ENCODE data around the gene MBOAT2. TPM values are rescaled to one million over a fixed set of nuclear protein-coding genes. Genes with fewer than 3 reads are reported as not detected.

MBOAT2 gene
- polyA plus RNA-seq, 3 donors: 5.1 to 9.0 (median 5.5) TPM

- Histone ChIP-seq H3K4me2 (replicated peaks; ENCODE audit: extremely low read depth, low read length, poor library complexity, severe bottlenecking) (no peak overlapping the region), H4K20me1 (ENCODE audit: insufficient read depth, low read length) (no peaks in the 10 kb centered on the region), H3K27me3 (ENCODE audit: control insufficient read depth in 2 of 2, insufficient read depth in 2 of 2, low read length in 2 of 2) (no peaks in the 10 kb centered on the region), H3K4me1 (ENCODE audit: control insufficient read depth in 1 of 2, insufficient read depth in 2 of 2, low read length in 2 of 2) (no peaks in the 10 kb centered on the region), H3K9me3 (replicated peaks in 1 of 2; ENCODE audit: control insufficient read depth in 1 of 2, insufficient read depth in 1 of 2, low read length in 2 of 2) (no peaks in the 10 kb centered on the region), H3K79me2 (ENCODE audit: insufficient read depth, low read length) (no peaks in the 10 kb centered on the region), H2AFZ (ENCODE audit: insufficient read depth, low read depth, low read length, poor library complexity, severe bottlenecking) (no peak overlapping the region), H3K36me3 (replicated peaks in 1 of 2; ENCODE audit: control insufficient read depth in 1 of 2, insufficient read depth in 2 of 2, low read length in 2 of 2) (no peaks in the 10 kb centered on the region), H3K27ac (ENCODE audit: low read depth in 1 of 2, low read length in 2 of 2) (no peak overlapping the region), H3K9ac (ENCODE audit: insufficient read depth, low read length, poor library complexity, severe bottlenecking) (no peak overlapping the region), H3K4me3 (replicated peaks in 1 of 3; ENCODE audit: low read depth in 2 of 3, low read length in 3 of 3) (no peak overlapping the region)
- intact Hi-C loops (cut with micrococcal nuclease): no loop called here
- Mint-ChIP-seq H3K36me3 (no peaks in the 10 kb centered on the region), H3K9me3 (peaks cover 0 to 3% (median 0%) of the 10 kb centered on the region in 7 donors), H3K27ac (no peak overlapping the region), H3K4me1 (no peaks in the 10 kb centered on the region), H3K4me3 (no peak overlapping the region), H3K27me3 (ENCODE audit: low read depth in 3 of 3) (peaks cover 0 to 6% (median 0%) of the 10 kb centered on the region in 3 donors)
- TF ChIP-seq CTCF (IDR thresholded peaks at IDR 0.05): no peak
- no peak for DNase-seq
These were observed 21.1 kb upstream of the MBOAT2 start for GRCh38 chr2:9024575-9024974.

- Mint-ChIP-seq H3K36me3 (no peaks in the 10 kb centered on the region), H3K4me1 (no peaks in the 10 kb centered on the region), H3K9me3 (peaks cover 0 to 3% (median 0%) of the 10 kb centered on the region in 7 donors), H3K4me3 (no peak overlapping the region), H3K27ac (no peak overlapping the region), H3K27me3 (ENCODE audit: low read depth in 3 of 3) (peaks cover 0 to 1% (median 0%) of the 10 kb centered on the region in 3 donors)
- Histone ChIP-seq H3K4me1 (ENCODE audit: control insufficient read depth in 1 of 2, insufficient read depth in 2 of 2, low read length in 2 of 2) (no peaks in the 10 kb centered on the region), H3K4me3 (replicated peaks in 1 of 3; ENCODE audit: low read depth in 2 of 3, low read length in 3 of 3) (no peak overlapping the region), H3K9me3 (replicated peaks in 1 of 2; ENCODE audit: control insufficient read depth in 1 of 2, insufficient read depth in 1 of 2, low read length in 2 of 2) (no peaks in the 10 kb centered on the region), H3K9ac (ENCODE audit: insufficient read depth, low read length, poor library complexity, severe bottlenecking) (no peak overlapping the region), H2AFZ (ENCODE audit: insufficient read depth, low read depth, low read length, poor library complexity, severe bottlenecking) (no peak overlapping the region), H3K27ac (ENCODE audit: low read depth in 1 of 2, low read length in 2 of 2) (no peak overlapping the region), H3K36me3 (replicated peaks in 1 of 2; ENCODE audit: control insufficient read depth in 1 of 2, insufficient read depth in 2 of 2, low read length in 2 of 2) (no peaks in the 10 kb centered on the region), H3K79me2 (ENCODE audit: insufficient read depth, low read length) (no peaks in the 10 kb centered on the region), H3K4me2 (replicated peaks; ENCODE audit: extremely low read depth, low read length, poor library complexity, severe bottlenecking) (no peak overlapping the region), H3K27me3 (ENCODE audit: control insufficient read depth in 2 of 2, insufficient read depth in 2 of 2, low read length in 2 of 2) (no peaks in the 10 kb centered on the region), H4K20me1 (ENCODE audit: insufficient read depth, low read length) (no peaks in the 10 kb centered on the region)
- TF ChIP-seq CTCF (IDR thresholded peaks at IDR 0.05): no peak
- intact Hi-C loops (cut with micrococcal nuclease): no loop called here
- WGBS (ENCODE audit: insufficient coverage): no CpG with 5 or more reads among the region's 1 CpG
- no peak for DNase-seq
These were observed 18.2 kb upstream of the MBOAT2 start for GRCh38 chr2:9021563-9022211.

Data from CD14-positive monocyte (primary cell).